Testis (tissue), 2 donors: ENCODE results near the gene ANXA1.

ENCODE experiments used
- POLR2A ChIP-seq: fragments of 450-650 bp; IDR thresholded peaks from one replicate; pipeline ENCODE4 v1.6.1; 2017; ENCODE audit warnings: antibody characterized with exemption, mild to moderate bottlenecking, moderate library complexity
- TF ChIP-seq, protein P1 (sequence below), 3 experiments: fragments of 450-650 bp in 2 of 3; fragments of 200-600 bp in 1 of 3; sonication (generic) in 1 of 3; IDR thresholded peaks; one replicate each; pipeline ENCODE4 v1.5.1; 2016 to 2019; ENCODE audit warnings: antibody characterized with exemption in 3 of 3, mild to moderate bottlenecking in 2 of 3, moderate library complexity in 1 of 3

DNA sequence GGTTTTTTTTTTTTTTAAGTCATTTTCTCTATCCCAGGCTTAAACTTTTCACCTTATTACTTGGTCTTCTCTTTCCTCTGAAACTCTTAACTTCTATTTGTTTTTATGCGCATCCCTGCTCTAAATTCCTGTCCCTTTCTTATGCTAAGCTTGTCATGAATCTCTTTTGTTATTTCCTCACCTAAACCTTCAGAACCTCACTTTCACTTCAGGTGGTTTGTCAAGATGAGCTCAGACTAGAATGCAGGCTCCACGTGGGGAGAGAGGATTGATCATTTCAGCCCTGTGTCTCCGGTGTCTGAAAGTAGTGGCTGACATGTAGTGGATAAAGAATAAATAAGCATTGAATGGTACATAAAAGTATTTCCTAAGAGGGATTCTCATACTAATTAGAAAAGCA lies 63.6 kb downstream of the ANXA1 start:
- TF ChIP-seq, protein P1, sequence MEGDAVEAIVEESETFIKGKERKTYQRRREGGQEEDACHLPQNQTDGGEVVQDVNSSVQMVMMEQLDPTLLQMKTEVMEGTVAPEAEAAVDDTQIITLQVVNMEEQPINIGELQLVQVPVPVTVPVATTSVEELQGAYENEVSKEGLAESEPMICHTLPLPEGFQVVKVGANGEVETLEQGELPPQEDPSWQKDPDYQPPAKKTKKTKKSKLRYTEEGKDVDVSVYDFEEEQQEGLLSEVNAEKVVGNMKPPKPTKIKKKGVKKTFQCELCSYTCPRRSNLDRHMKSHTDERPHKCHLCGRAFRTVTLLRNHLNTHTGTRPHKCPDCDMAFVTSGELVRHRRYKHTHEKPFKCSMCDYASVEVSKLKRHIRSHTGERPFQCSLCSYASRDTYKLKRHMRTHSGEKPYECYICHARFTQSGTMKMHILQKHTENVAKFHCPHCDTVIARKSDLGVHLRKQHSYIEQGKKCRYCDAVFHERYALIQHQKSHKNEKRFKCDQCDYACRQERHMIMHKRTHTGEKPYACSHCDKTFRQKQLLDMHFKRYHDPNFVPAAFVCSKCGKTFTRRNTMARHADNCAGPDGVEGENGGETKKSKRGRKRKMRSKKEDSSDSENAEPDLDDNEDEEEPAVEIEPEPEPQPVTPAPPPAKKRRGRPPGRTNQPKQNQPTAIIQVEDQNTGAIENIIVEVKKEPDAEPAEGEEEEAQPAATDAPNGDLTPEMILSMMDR (IDR thresholded peaks at IDR 0.05) = no peak
- TF ChIP-seq POLR2A = no peak
